ENCODE data around the gene DCTPP1. TPM values are rescaled to one million over a fixed set of nuclear protein-coding genes. Genes with fewer than 3 reads are reported as not detected.

The DCTPP1 gene
- total and polyA plus RNA-seq, 5 donors, result 20.9 to 46.2 (median 30.5) TPM

GRCh38 chr16:30409125-30410060 lies 20.4 kb downstream of the DCTPP1 start:
- ATAC-seq, result peak; percentile 74 to 79
- peak; percentile 90 to 96 (median 96) for DNase-seq
- Histone ChIP-seq H3K27me3 (ENCODE audit: control insufficient read depth, insufficient read depth) (no peaks in the 10 kb centered on the region), H3K27ac (ENCODE audit: low read length) (no peak overlapping the region), H3K9me3 (ENCODE audit: control insufficient read depth, low read length) (no peaks in the 10 kb centered on the region), H3K4me1 (ENCODE audit: control insufficient read depth, insufficient read depth, low read length) (peaks cover 4% of the 10 kb centered on the region), H3K4me3 (ENCODE audit: low read length) (no peak overlapping the region)
- 40% methylated on average over 15 of the region's 15 CpGs for WGBS
- intact Hi-C loops (cut with DNase I), result loop anchor here in 1 of 4 donors (10.0 kb wide), 1 partner anchor 55 kb away; the partner anchor contains the start of gene CD2BP2

- intact Hi-C loops (cut with DNase I), result loop anchor here in 1 of 4 donors (10.0 kb wide), 1 partner anchor 53 kb away; the partner anchor contains the start of gene CD2BP2
- Histone ChIP-seq H3K27ac (ENCODE audit: low read length) (peak overlapping the region; percentile 55), H3K9me3 (ENCODE audit: control insufficient read depth, low read length) (no peaks in the 10 kb centered on the region), H3K4me3 (ENCODE audit: low read length) (peak overlapping the region; percentile 72), H3K4me1 (ENCODE audit: control insufficient read depth, insufficient read depth, low read length) (peaks cover 4% of the 10 kb centered on the region), H3K27me3 (ENCODE audit: control insufficient read depth, insufficient read depth) (no peaks in the 10 kb centered on the region)
- DNase-seq, result no peak
- peak; percentile 40 to 48 for ATAC-seq
- WGBS, result 12% methylated on average over 17 of the region's 19 CpGs
These were observed 21.9 kb downstream of the DCTPP1 start for GRCh38 chr16:30407804-30408534.

GRCh38 chr16:30407102-30407803 lies 22.6 kb downstream of the DCTPP1 start, which contains the start of gene ZNF771:
TSS of gene ZNF771 (plus strand) at chr16:30407606. CDS start at chr16:30408054, 448 bp downstream.
- no peaks in the 10 kb centered on the region for H3K27me3 ChIP-seq (ENCODE audit: control insufficient read depth, insufficient read depth)
- H3K4me3 ChIP-seq (ENCODE audit: low read length), result peak within 1 kb of the TSS; percentile 72
- ATAC-seq (peak; percentile 97 to 98), DNase-seq (peak; percentile 95 to 99 (median 98))
- intact Hi-C loops (cut with DNase I), result loop anchor here in 1 of 4 donors (10.0 kb wide), 1 partner anchor 52 kb away; the partner anchor contains the start of gene CD2BP2
- under 1% methylated on average over 65 of the region's 65 CpGs for WGBS
- H3K9me3 ChIP-seq (ENCODE audit: control insufficient read depth, low read length), result no peaks in the 10 kb centered on the region
- H3K4me1 ChIP-seq (ENCODE audit: control insufficient read depth, insufficient read depth, low read length), result peaks cover 4% of the 10 kb centered on the region
- H3K27ac ChIP-seq (ENCODE audit: low read length), result peak within 1 kb of the TSS; percentile 84

GRCh38 chr16:30406795-30407101 lies 23.1 kb downstream of the DCTPP1 start:
- WGBS, result 16% methylated on average over 14 of the region's 14 CpGs
- ATAC-seq (no peak), DNase-seq (no peak)
- peak overlapping the region; percentile 72 for H3K4me3 ChIP-seq (ENCODE audit: low read length)
- no peaks in the 10 kb centered on the region for H3K27me3 ChIP-seq (ENCODE audit: control insufficient read depth, insufficient read depth)
- H3K4me1 ChIP-seq (ENCODE audit: control insufficient read depth, insufficient read depth, low read length), result peaks cover 4% of the 10 kb centered on the region
- peak overlapping the region; percentile 22 for H3K27ac ChIP-seq (ENCODE audit: low read length)
- H3K9me3 ChIP-seq (ENCODE audit: control insufficient read depth, low read length), result no peaks in the 10 kb centered on the region
- intact Hi-C loops (cut with DNase I), result loop anchor here in 1 of 4 donors (10.0 kb wide), 1 partner anchor 52 kb away; the partner anchor contains the start of gene CD2BP2

- DNase-seq (peak in 1 of 3 donors; percentile 8), ATAC-seq (no peak)
- no peaks in the 10 kb centered on the region for H3K27me3 ChIP-seq (ENCODE audit: control insufficient read depth, insufficient read depth)
- no peaks in the 10 kb centered on the region for H3K4me1 ChIP-seq (ENCODE audit: control insufficient read depth, insufficient read depth, low read length)
- intact Hi-C loops (cut with DNase I), result loop anchor here in 1 of 4 donors (10.0 kb wide), 1 partner anchor 47 kb away; the partner anchor contains the start of gene CD2BP2
- no peak overlapping the region for H3K27ac ChIP-seq (ENCODE audit: low read length)
- H3K9me3 ChIP-seq (ENCODE audit: control insufficient read depth, low read length), result no peaks in the 10 kb centered on the region
- 85% methylated on average over 8 of the region's 8 CpGs for WGBS
- H3K4me3 ChIP-seq (ENCODE audit: low read length), result no peak overlapping the region
These were observed 27.9 kb downstream of the DCTPP1 start for GRCh38 chr16:30401768-30402425.

- peak in 1 of 3 donors; percentile 20 for DNase-seq
- intact Hi-C loops (cut with DNase I), result loop anchor here in 1 of 4 donors (10.0 kb wide), 2 partner anchors 45 to 305 kb away; partner anchors contain the start of genes CD2BP2, TBX6 and YPEL3
- H3K9me3 ChIP-seq (ENCODE audit: control insufficient read depth, low read length), result no peaks in the 10 kb centered on the region
- peak overlapping the region; percentile 77 for H3K4me3 ChIP-seq (ENCODE audit: low read length)
- H3K4me1 ChIP-seq (ENCODE audit: control insufficient read depth, insufficient read depth, low read length), result no peaks in the 10 kb centered on the region
- H3K27ac ChIP-seq (ENCODE audit: low read length), result peak overlapping the region; percentile 38
- no peaks in the 10 kb centered on the region for H3K27me3 ChIP-seq (ENCODE audit: control insufficient read depth, insufficient read depth)
- ATAC-seq, result no peak
- 9% methylated on average over 12 of the region's 12 CpGs for WGBS
These were observed 30.2 kb downstream of the DCTPP1 start for GRCh38 chr16:30399435-30400186.

- H3K4me1 ChIP-seq (ENCODE audit: control insufficient read depth, insufficient read depth, low read length), result no peaks in the 10 kb centered on the region
- WGBS, result 79% methylated on average over 23 of the region's 23 CpGs
These were observed 31.0 kb downstream of the DCTPP1 start for GRCh38 chr16:30398661-30399434.

GRCh38 chr16:30397776-30398660 lies 31.8 kb downstream of the DCTPP1 start:
- 93% methylated on average over 42 of the region's 42 CpGs for WGBS
- ATAC-seq (no peak), DNase-seq (peak in 2 of 3 donors; percentile 20 to 60)

More at GRCh38 chr16:30398661-30399434, 31.0 kb downstream of the DCTPP1 start:
- ATAC-seq (no peak), DNase-seq (peak in 1 of 3 donors; percentile 53)
- intact Hi-C loops (cut with DNase I), result loop anchor here in 1 of 4 donors (10.0 kb wide), 1 partner anchor 304 kb away; the partner anchor contains the start of genes TBX6 and YPEL3
- no peaks in the 10 kb centered on the region for H3K27me3 ChIP-seq (ENCODE audit: control insufficient read depth, insufficient read depth)
- no peaks in the 10 kb centered on the region for H3K9me3 ChIP-seq (ENCODE audit: control insufficient read depth, low read length)
- no peak overlapping the region for H3K4me3 ChIP-seq (ENCODE audit: low read length)
- H3K27ac ChIP-seq (ENCODE audit: low read length), result no peak overlapping the region

More at GRCh38 chr16:30397776-30398660, 31.8 kb downstream of the DCTPP1 start:
- intact Hi-C loops (cut with DNase I), result loop anchor here in 1 of 4 donors (10.0 kb wide), 1 partner anchor 303 kb away; the partner anchor contains the start of genes TBX6 and YPEL3
- H3K27me3 ChIP-seq (ENCODE audit: control insufficient read depth, insufficient read depth), result no peaks in the 10 kb centered on the region
- no peaks in the 10 kb centered on the region for H3K4me1 ChIP-seq (ENCODE audit: control insufficient read depth, insufficient read depth, low read length)
- H3K4me3 ChIP-seq (ENCODE audit: low read length), result no peak overlapping the region
- H3K27ac ChIP-seq (ENCODE audit: low read length), result no peak overlapping the region
- no peaks in the 10 kb centered on the region for H3K9me3 ChIP-seq (ENCODE audit: control insufficient read depth, low read length)
